GM21390 (cell line): ENCODE results near the gene HEATR5A.
"Not testable (repeated sequence)": the region's sequence is repeated elsewhere in the genome, so short reads cannot be mapped to it uniquely, and the experiment has no call there.

Experiments
- ATAC-seq: cut with Tn5 transposase; IDR thresholded peaks from one replicate; pipeline ENCODE4 v1.9.1; 2021; ENCODE audit not compliant: unreplicated experiment

HEATR5A gene

GRCh38 chr14:31337331-31337730 lies 83.0 kb downstream of the HEATR5A start:
- ATAC-seq = no peak

- no peak for ATAC-seq
These were observed 83.7 kb downstream of the HEATR5A start for GRCh38 chr14:31336646-31337045.

GRCh38 chr14:31331395-31331794 lies 89.0 kb downstream of the HEATR5A start:
- not testable (repeated sequence) for ATAC-seq

- ATAC-seq = not testable (repeated sequence)
These were observed 90.4 kb downstream of the HEATR5A start for GRCh38 chr14:31329876-31330521.

- no peak for ATAC-seq
These were observed 94.2 kb downstream of the HEATR5A start for GRCh38 chr14:31326111-31326510.

GRCh38 chr14:31323419-31323818 lies 96.9 kb downstream of the HEATR5A start:
- ATAC-seq = no peak

GRCh38 chr14:31320922-31321766 lies 99.2 kb downstream of the HEATR5A start:
- ATAC-seq = no peak

GRCh38 chr14:31320216-31320615 lies 100.1 kb downstream of the HEATR5A start:
- ATAC-seq = no peak

GRCh38 chr14:31319701-31320100 lies 100.6 kb downstream of the HEATR5A start:
- no peak for ATAC-seq

GRCh38 chr14:31312934-31313333 lies 107.4 kb downstream of the HEATR5A start:
- no peak for ATAC-seq

GRCh38 chr14:31312370-31312769 lies 108.0 kb downstream of the HEATR5A start:
- ATAC-seq = not testable (repeated sequence)

GRCh38 chr14:31307618-31308017 lies 112.7 kb downstream of the HEATR5A start:
- no peak for ATAC-seq

- ATAC-seq = no peak
These were observed 113.2 kb downstream of the HEATR5A start for GRCh38 chr14:31307198-31307597.

- ATAC-seq = no peak
These were observed 116.7 kb downstream of the HEATR5A start for GRCh38 chr14:31303654-31304053.

GRCh38 chr14:31300883-31301282 lies 119.5 kb downstream of the HEATR5A start:
- no peak for ATAC-seq

GRCh38 chr14:31300296-31300695 lies 120.1 kb downstream of the HEATR5A start:
- ATAC-seq = no peak

- peak; percentile 83 for ATAC-seq
These were observed 122.5 kb downstream of the HEATR5A start for GRCh38 chr14:31297701-31298344.

- no peak for ATAC-seq
These were observed 123.2 kb downstream of the HEATR5A start for GRCh38 chr14:31297112-31297511.

GRCh38 chr14:31294746-31295405 lies 125.5 kb downstream of the HEATR5A start:
- no peak for ATAC-seq

GRCh38 chr14:31292937-31293616 lies 127.3 kb downstream of the HEATR5A start:
- ATAC-seq = no peak

- ATAC-seq = no peak
These were observed 129.1 kb downstream of the HEATR5A start for GRCh38 chr14:31291210-31291609.
